H1 (cell line): ENCODE results near the gene NFIX. TPM values are rescaled to one million over a fixed set of nuclear protein-coding genes. Genes with fewer than 3 reads are reported as not detected.

Source experiments
- CTCF ChIA-PET: fragments of 300-600 bp; sonication (Branson Sonifier 250); formaldehyde crosslinking; loops from one replicate; lab custom pipeline; 2021; ENCODE audit not compliant: partially characterized antibody; lab: Charles Lee
- POLR2A ChIA-PET: fragments of 300-600 bp; sonication (Branson Sonifier 250); formaldehyde crosslinking; loops from one replicate; lab custom pipeline; 2021; ENCODE audit warnings: inconsistent platforms; ENCODE audit not compliant: partially characterized antibody; lab: Charles Lee
- DNase-seq, 2 experiments: peaks; one replicate each; pipeline versions ENCODE4 v3.0.0 to v3.0.0-alpha.2; 2010 to 2022; ENCODE audit warnings: low spot score in 2 of 2, low read depth in 1 of 2, mixed read lengths in 1 of 2
- FAIRE-seq: peaks from 2 replicates; lab custom pipeline; 2011; peaks lifted over from hg19 to GRCh38; lab: Jason Lieb, UNC
- H2AFZ ChIP-seq: 2 replicates; pipeline ENCODE4 v1.8.1; 2012; ENCODE audit warnings: low read length, inconsistent platforms
- H2AK5ac ChIP-seq: 2 replicates; pipeline ENCODE4 v1.6.1; 2013; ENCODE audit warnings: low read depth, low read length
- H2BK120ac ChIP-seq: replicated peaks from 2 replicates; pipeline ENCODE3; 2013; ENCODE audit warnings: low read depth, low read length, inconsistent platforms
- H2BK12ac ChIP-seq: 2 replicates; pipeline ENCODE4 v1.6.1; 2013; ENCODE audit warnings: low read depth, low read length
- H2BK15ac ChIP-seq: 2 replicates; pipeline ENCODE4 v1.6.1; 2013; ENCODE audit warnings: low read length
- H2BK20ac ChIP-seq: 2 replicates; pipeline ENCODE4 v1.6.1; 2013; ENCODE audit warnings: low read length
- H2BK5ac ChIP-seq: 2 replicates; pipeline ENCODE4 v1.6.1; 2013; ENCODE audit warnings: low read depth, low read length
- H3K14ac ChIP-seq: 2 replicates; pipeline ENCODE4 v1.6.1; 2013; ENCODE audit warnings: inconsistent platforms; ENCODE audit not compliant: insufficient read length
- H3K18ac ChIP-seq: 2 replicates; pipeline ENCODE4 v1.6.1; 2013; ENCODE audit warnings: low read length; ENCODE audit errors: extremely low read depth
- H3K23ac ChIP-seq: 2 replicates; pipeline ENCODE4 v1.6.1; 2013; ENCODE audit warnings: inconsistent platforms; ENCODE audit not compliant: insufficient read length
- H3K23me2 ChIP-seq: 2 replicates; pipeline ENCODE4 v1.6.1; 2013; ENCODE audit warnings: low read depth, low read length
- H3K27ac ChIP-seq: 2 replicates; pipeline ENCODE4 v1.6.1; 2011; ENCODE audit warnings: low read depth, low read length, inconsistent platforms
- H3K27me3 ChIP-seq, 4 experiments: replicated peaks in 1 of 4; 1 replicate in 1 of 4; 2 replicates in 3 of 4; pipeline versions ENCODE4 v1.6.1 to v1.8.1; 2011 to 2013; ENCODE audit warnings: low read length in 3 of 4, mild to moderate bottlenecking in 3 of 4, inconsistent platforms in 2 of 4, mixed read lengths in 2 of 4, moderate library complexity in 1 of 4; ENCODE audit not compliant: control insufficient read depth in 3 of 4, insufficient read depth in 3 of 4; ENCODE audit errors: extremely low read depth in 1 of 4
- H3K36me3 ChIP-seq, 4 experiments: 2 replicates each; pipeline versions ENCODE4 v1.6.1 to v1.8.1; 2011 to 2013; ENCODE audit warnings: mild to moderate bottlenecking in 4 of 4, low read length in 3 of 4, moderate library complexity in 2 of 4, control low read depth in 1 of 4, inconsistent platforms in 1 of 4; ENCODE audit not compliant: insufficient read depth in 4 of 4, control insufficient read depth in 2 of 4
- H3K4ac ChIP-seq: replicated peaks from 2 replicates; pipeline ENCODE3; 2013; ENCODE audit warnings: low read length, low read depth, mixed read lengths, inconsistent platforms; ENCODE audit not compliant: insufficient read length
- H3K4me1 ChIP-seq, 4 experiments: replicated peaks in 1 of 4; 1 replicate in 1 of 4; 2 replicates in 3 of 4; pipeline versions ENCODE4 v1.6.1 to v1.8.1; 2011 to 2013; ENCODE audit warnings: low read length in 3 of 4, inconsistent platforms in 2 of 4, mixed read lengths in 1 of 4; ENCODE audit not compliant: insufficient read depth in 4 of 4, control insufficient read depth in 3 of 4
- H3K4me2 ChIP-seq, 2 experiments: 2 replicates each; pipeline versions ENCODE4 v1.6.1 to v1.8.1; 2011 to 2013; ENCODE audit warnings: low read depth in 2 of 2, low read length in 2 of 2, control low read depth in 1 of 2, inconsistent platforms in 1 of 2, mild to moderate bottlenecking in 1 of 2; ENCODE audit not compliant: insufficient read depth in 1 of 2
- H3K4me3 ChIP-seq, 4 experiments: fragments of 200-600, 300-600 bp in 1 of 4; sonication (generic), shearing (Covaris generic), sonication (Bioruptor Twin) in 1 of 4; 2 replicates each; pipeline versions ENCODE4 v1.5.1 to v1.8.1; 2011 to 2016; ENCODE audit warnings: low read length in 4 of 4, low read depth in 3 of 4, control low read depth in 2 of 4, inconsistent platforms in 2 of 4, mild to moderate bottlenecking in 2 of 4, mixed read lengths in 1 of 4, moderate library complexity in 1 of 4; ENCODE audit not compliant: insufficient read depth in 2 of 4; ENCODE audit errors: extremely low read depth in 1 of 4
- H3K56ac ChIP-seq: replicated peaks from 2 replicates; pipeline ENCODE3; 2013; ENCODE audit warnings: low read depth, mild to moderate bottlenecking, mixed read lengths, low read length, inconsistent platforms; ENCODE audit not compliant: insufficient read length
- H3K79me1 ChIP-seq: 2 replicates; pipeline ENCODE4 v1.6.1; 2013; ENCODE audit warnings: low read depth, low read length, control low read depth
- H3K79me2 ChIP-seq, 2 experiments: 2 replicates each; pipeline versions ENCODE4 v1.6.1 to v1.8.1; 2012 to 2013; ENCODE audit warnings: low read length in 2 of 2, mild to moderate bottlenecking in 2 of 2, inconsistent platforms in 1 of 2; ENCODE audit not compliant: insufficient read depth in 2 of 2, control insufficient read depth in 1 of 2
- H3K9ac ChIP-seq, 4 experiments: replicated peaks in 1 of 4; 1 replicate in 1 of 4; 2 replicates in 3 of 4; pipeline versions ENCODE4 v1.6.1 to v1.8.1; 2011 to 2013; ENCODE audit warnings: low read depth in 3 of 4, low read length in 3 of 4, control low read depth in 2 of 4, mild to moderate bottlenecking in 2 of 4, moderate library complexity in 2 of 4, inconsistent platforms in 1 of 4; ENCODE audit errors: extremely low read depth in 1 of 4
- H3K9me3 ChIP-seq, 2 experiments: 2 replicates each; pipeline versions ENCODE4 v1.6.1 to v1.8.1; 2012 to 2013; ENCODE audit warnings: mild to moderate bottlenecking in 2 of 2, moderate library complexity in 2 of 2, control low read depth in 1 of 2, inconsistent platforms in 1 of 2, low read depth in 1 of 2, low read length in 1 of 2, mixed read lengths in 1 of 2; ENCODE audit not compliant: insufficient read depth in 2 of 2
- H4K20me1 ChIP-seq, 2 experiments: replicated peaks in 1 of 2; 2 replicates each; pipeline versions ENCODE3 to v1.8.1; 2011 to 2013; ENCODE audit warnings: inconsistent platforms in 2 of 2, low read length in 2 of 2, mild to moderate bottlenecking in 1 of 2; ENCODE audit not compliant: insufficient read depth in 2 of 2, control insufficient read depth in 1 of 2
- H4K5ac ChIP-seq: 2 replicates; pipeline ENCODE4 v1.6.1; 2013; ENCODE audit warnings: low read length, low read depth, mixed read lengths, inconsistent platforms; ENCODE audit not compliant: insufficient read length
- H4K8ac ChIP-seq: 2 replicates; pipeline ENCODE4 v1.8.0; 2013; ENCODE audit warnings: mild to moderate bottlenecking, moderate library complexity, low read length, inconsistent platforms; ENCODE audit not compliant: insufficient read depth; ENCODE audit errors: extremely low read depth
- H4K91ac ChIP-seq: replicated peaks from 2 replicates; pipeline ENCODE3; 2013; ENCODE audit warnings: low read length, mixed read lengths, inconsistent platforms; ENCODE audit not compliant: insufficient read length
- ASH2L ChIP-seq: fragments of 200-600, 300-600 bp; sonication (generic); IDR thresholded peaks from one replicate; pipeline ENCODE4 v1.7.1; 2017; ENCODE audit warnings: low read length
- CBX5 ChIP-seq: fragments of 300-800, 300-1000 bp; sonication (generic); IDR thresholded peaks from 2 replicates; pipeline ENCODE4 v1.7.1; 2016; ENCODE audit warnings: antibody characterized with exemption, low read length, low read depth
- FOSL1 ChIP-seq: IDR thresholded peaks from 2 replicates; pipeline ENCODE4 v1.6.1; 2011; ENCODE audit warnings: mild to moderate bottlenecking, low read depth, low read length, moderate library complexity; ENCODE audit not compliant: insufficient read depth
- HDAC6 ChIP-seq: IDR thresholded peaks from one replicate; pipeline ENCODE4 v1.7.1; 2012; ENCODE audit warnings: low read depth, mild to moderate bottlenecking, inconsistent platforms, low read length, moderate library complexity
- KDM4A ChIP-seq: IDR thresholded peaks from one replicate; pipeline ENCODE4 v1.7.1; 2012; ENCODE audit warnings: low read depth, mild to moderate bottlenecking, moderate library complexity, low read length, inconsistent platforms; ENCODE audit not compliant: severe bottlenecking
- MAX ChIP-seq: IDR thresholded peaks from 2 replicates; pipeline ENCODE4 v1.6.1; 2012; ENCODE audit warnings: inconsistent platforms
- NRF1 ChIP-seq: IDR thresholded peaks from 2 replicates; pipeline ENCODE4 v1.6.1; 2011; ENCODE audit warnings: mild to moderate bottlenecking, low read depth, low read length, improper control_type of control experiment
- PHF8 ChIP-seq: fragments of 200-600 bp; sonication (generic); conservative IDR thresholded peaks from 2 replicates; pipeline ENCODE4 v1.7.1; 2012; ENCODE audit warnings: low read depth, mild to moderate bottlenecking, inconsistent platforms, low read length, moderate library complexity
- RBBP5 ChIP-seq: IDR thresholded peaks from 2 replicates; pipeline ENCODE4 v1.7.1; 2012; ENCODE audit warnings: low read depth, mild to moderate bottlenecking, inconsistent platforms, low read length, moderate library complexity, borderline replicate concordance
- RFX5 ChIP-seq: IDR thresholded peaks from 2 replicates; pipeline ENCODE4 v1.6.1; 2011; ENCODE audit warnings: low read depth, low read length, improper control_type of control experiment, borderline replicate concordance
- RNF2 ChIP-seq: fragments of 200-900, 300-1000 bp; sonication (generic); IDR thresholded peaks from 2 replicates; pipeline ENCODE4 v1.7.1; 2016; ENCODE audit warnings: borderline replicate concordance, low read depth, mild to moderate bottlenecking, antibody characterized with exemption, low read length; ENCODE audit not compliant: poor library complexity, severe bottlenecking; ENCODE audit errors: missing control alignments
- SIRT6 ChIP-seq: IDR thresholded peaks from one replicate; pipeline ENCODE4 v1.7.1; 2012; ENCODE audit warnings: low read length, inconsistent platforms
- SP4 ChIP-seq: IDR thresholded peaks from 2 replicates; pipeline ENCODE4 v1.6.1; 2012; ENCODE audit warnings: low read length, inconsistent platforms
- TCF12 ChIP-seq: IDR thresholded peaks from 2 replicates; pipeline ENCODE4 v1.6.1; 2011; ENCODE audit warnings: low read depth, mild to moderate bottlenecking, low read length
- YY1 ChIP-seq: IDR thresholded peaks from 2 replicates; pipeline ENCODE4 v1.6.1; 2011; ENCODE audit warnings: low read depth, mild to moderate bottlenecking, low read length
- polyA plus RNA-seq, 7 experiments: library from polyadenylated mRNA; depleted of rRNA in 3 of 7; stranded (reverse) in 5 of 7; unstranded in 2 of 7; fragments of >200 nt in 5 of 7; fragments of 200-250 nt in 2 of 7; gene quantifications; 1 replicate in 5 of 7; 2 replicates in 1 of 7; 4 replicates in 1 of 7; pipeline versions ENCODE4 v1.2.1 to v1.2.3, GENCODE V29; 2011 to 2013; ENCODE audit warnings: missing spikeins in 2 of 7, mixed read lengths in 2 of 7
- total RNA-seq: library from RNA; stranded (reverse); fragmentation: NEBNext Ultra II Directional; extraction: Animal tissue kit (Norgen Biotek cat#: 25700); gene quantifications from 2 replicates; pipeline ENCODE4 v1.2.1, GENCODE V29; 2021

The NFIX gene
- total and polyA plus RNA-seq, 2 of the 8 experiments (the other 6 are each of a cell fraction or from before 2014, with no cell fraction given) = 0.03 to 0.20 TPM

GRCh38 chr19:13062317-13062716, 67.0 kb downstream of the NFIX start:
- Histone ChIP-seq H2BK12ac (no peak overlapping the region), H3K23me2 (peaks cover 6% of the 10 kb centered on the region; the same call in 1 of the 2 replicates), H3K4me3 (no peak overlapping the region), H4K91ac (no peak overlapping the region), H3K23ac (no peak overlapping the region), H3K18ac (no peak overlapping the region), H3K36me3 (no peaks in the 10 kb centered on the region), H3K27ac (no peak overlapping the region), H3K14ac (no peak overlapping the region), H2AK5ac (no peak overlapping the region), H3K79me1 (no peaks in the 10 kb centered on the region), H4K20me1 (peaks cover 0 to 3% of the 10 kb centered on the region in 2 experiments), H3K27me3 (peaks cover 46 to 69% (median 61%) of the 10 kb centered on the region in 4 experiments), H2BK15ac (no peak overlapping the region), H2BK120ac (no peak overlapping the region), H3K56ac (no peak overlapping the region), H4K5ac (no peak overlapping the region), H3K4ac (no peak overlapping the region), H2BK20ac (no peak overlapping the region), H2BK5ac (no peak overlapping the region), H3K9me3 (no peaks in the 10 kb centered on the region), H3K9ac (no peak overlapping the region), H4K8ac (no peak overlapping the region), H2AFZ (no peak overlapping the region), H3K4me2 (no peak overlapping the region; a peak in 1 of 4 replicates), H3K4me1 (peaks cover 0 to 10% (median 3%) of the 10 kb centered on the region in 4 experiments; a peak in 4 of 7 replicates), H3K79me2 (no peaks in the 10 kb centered on the region)
- DNase-seq = no peak
- ChIA-PET CTCF (interaction anchor here (0.6 to 48.8 kb wide), 17 partner anchors 11 to 215 kb away, joined by 3 to 1145 read pairs (median 8); partner anchors contain the start of genes LYL1 and NFIX), POLR2A (interaction anchor here (1.4 kb wide), 1 partner anchor 90 kb away, joined by 3 read pairs; no protein-coding TSS in a partner anchor)
- FAIRE-seq = no peak
- TF ChIP-seq RBBP5 (no peak), RFX5 (no peak), TCF12 (no peak), CBX5 (no peak), MAX (no peak), NRF1 (no peak), FOSL1 (no peak), RNF2 (no peak), SIRT6 (no peak), HDAC6 (no peak), SP4 (no peak), KDM4A (no peak), PHF8 (no peak), YY1 (no peak), ASH2L (no peak)
